NCI-H1417 (cell line): Measurements from ENCODE around the gene TMEM145.
A peak's percentile ranks its signal among the peaks of the same experiment; 100 is the strongest.

ENCODE experiments used
- DNase-seq, 3 experiments: peaks; one replicate each; lab custom pipeline; 2025; lab: John Stamatoyannopoulos, UW

Gene TMEM145

GRCh38 chr19:42277821-42278451, 35.2 kb upstream of the TMEM145 start:
- peak in 2 of 3 experiments; percentile 21 to 25 for DNase-seq

GRCh38 chr19:42278452-42279154, 34.5 kb upstream of the TMEM145 start:
- DNase-seq = no peak

GRCh38 chr19:42279155-42279901, 33.8 kb upstream of the TMEM145 start:
- DNase-seq = no peak

- peak; percentile 93 to 97 (median 95) for DNase-seq
These were observed 33.0 kb upstream of the TMEM145 start for GRCh38 chr19:42279902-42280814.

GRCh38 chr19:42280815-42281145, 32.3 kb upstream of the TMEM145 start:
- peak in 1 of 3 experiments; percentile 89 for DNase-seq

GRCh38 chr19:42281146-42281826, 31.8 kb upstream of the TMEM145 start:
- peak in 2 of 3 experiments; percentile 81 to 93 for DNase-seq

GRCh38 chr19:42281827-42282762, 31.0 kb upstream of the TMEM145 start:
- DNase-seq = peak in 2 of 3 experiments; percentile 15 to 81

GRCh38 chr19:42282819-42283187, 30.3 kb upstream of the TMEM145 start:
- DNase-seq = no peak

- DNase-seq = peak; percentile 95 to 97 (median 95)
These were observed 29.7 kb upstream of the TMEM145 start for GRCh38 chr19:42283188-42284065.

- peak; percentile 79 to 91 (median 87) for DNase-seq
These were observed 29.0 kb upstream of the TMEM145 start for GRCh38 chr19:42284066-42284501.

- DNase-seq = peak; percentile 18 to 61 (median 53)
These were observed 28.3 kb upstream of the TMEM145 start for GRCh38 chr19:42284591-42285341.

- DNase-seq = no peak
These were observed 27.6 kb upstream of the TMEM145 start for GRCh38 chr19:42285541-42285941.

- DNase-seq = no peak
These were observed 27.1 kb upstream of the TMEM145 start for GRCh38 chr19:42285988-42286348.

GRCh38 chr19:42286349-42287016, 26.6 kb upstream of the TMEM145 start:
- no peak for DNase-seq

- no peak for DNase-seq
These were observed 25.9 kb upstream of the TMEM145 start for GRCh38 chr19:42287017-42287826.

GRCh38 chr19:42287827-42288107, 25.3 kb upstream of the TMEM145 start:
- DNase-seq = no peak

- DNase-seq = no peak
These were observed 24.7 kb upstream of the TMEM145 start for GRCh38 chr19:42288387-42288786.
